Body of pancreas (tissue), 4 donors: ENCODE data around the gene SAA1.

Source experiments
- CTCF ChIP-seq, 7 experiments: fragments of 450-650 bp in 4 of 7; fragments of 200-600 bp in 3 of 7; sonication (generic) in 3 of 7; IDR thresholded peaks; one replicate each; pipeline ENCODE4 v1.5.1; 2016 to 2019; ENCODE audit warnings: antibody characterized with exemption in 7 of 7
- POLR2A ChIP-seq, 3 donors: fragments of 450-650 bp; IDR thresholded peaks; one replicate each; pipeline ENCODE4 v1.6.1; 2016; ENCODE audit warnings: antibody characterized with exemption in 3 of 3, mild to moderate bottlenecking in 2 of 3

GRCh38 chr11:18221274-18221876 is 44.7 kb upstream of the SAA1 start:
- TF ChIP-seq CTCF (IDR thresholded peaks at IDR 0.05), result no peak
- TF ChIP-seq POLR2A (IDR thresholded peaks at IDR 0.05), result no peak
